Measurements from ENCODE around the gene CNTN6.

DNA sequence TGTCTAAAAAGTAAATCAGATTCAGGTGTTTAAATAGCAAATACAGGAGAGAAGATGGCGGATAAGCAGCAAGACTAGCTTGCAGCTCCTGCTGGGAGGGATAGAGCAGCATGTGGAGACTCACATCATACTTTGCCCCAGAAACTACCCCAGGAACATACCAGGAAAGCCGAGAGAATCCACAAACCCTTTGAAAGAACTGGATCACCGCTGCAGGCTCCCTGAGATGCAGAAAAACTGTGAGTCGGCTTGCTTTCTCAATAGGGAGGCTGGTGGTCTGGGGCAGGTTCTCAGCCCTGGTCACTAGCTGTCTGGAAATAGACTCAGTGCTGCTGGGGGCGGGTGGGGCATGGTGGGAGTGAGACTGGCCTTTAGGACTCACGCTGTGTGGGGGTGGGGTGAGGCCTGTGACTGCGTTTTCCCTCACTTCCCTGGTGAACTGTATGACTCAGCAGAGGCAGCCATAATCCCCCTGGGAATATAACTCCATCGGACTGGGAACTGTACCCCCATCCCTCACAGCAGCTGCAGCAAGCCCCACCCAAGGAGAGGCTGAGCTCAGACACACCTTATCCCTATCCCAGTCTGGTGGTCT is 142.8 kb downstream of the CNTN6 start:
- TF ChIP-seq POLR2A (IDR thresholded peaks at IDR 0.05): no peak
- TF ChIP-seq, protein P1, sequence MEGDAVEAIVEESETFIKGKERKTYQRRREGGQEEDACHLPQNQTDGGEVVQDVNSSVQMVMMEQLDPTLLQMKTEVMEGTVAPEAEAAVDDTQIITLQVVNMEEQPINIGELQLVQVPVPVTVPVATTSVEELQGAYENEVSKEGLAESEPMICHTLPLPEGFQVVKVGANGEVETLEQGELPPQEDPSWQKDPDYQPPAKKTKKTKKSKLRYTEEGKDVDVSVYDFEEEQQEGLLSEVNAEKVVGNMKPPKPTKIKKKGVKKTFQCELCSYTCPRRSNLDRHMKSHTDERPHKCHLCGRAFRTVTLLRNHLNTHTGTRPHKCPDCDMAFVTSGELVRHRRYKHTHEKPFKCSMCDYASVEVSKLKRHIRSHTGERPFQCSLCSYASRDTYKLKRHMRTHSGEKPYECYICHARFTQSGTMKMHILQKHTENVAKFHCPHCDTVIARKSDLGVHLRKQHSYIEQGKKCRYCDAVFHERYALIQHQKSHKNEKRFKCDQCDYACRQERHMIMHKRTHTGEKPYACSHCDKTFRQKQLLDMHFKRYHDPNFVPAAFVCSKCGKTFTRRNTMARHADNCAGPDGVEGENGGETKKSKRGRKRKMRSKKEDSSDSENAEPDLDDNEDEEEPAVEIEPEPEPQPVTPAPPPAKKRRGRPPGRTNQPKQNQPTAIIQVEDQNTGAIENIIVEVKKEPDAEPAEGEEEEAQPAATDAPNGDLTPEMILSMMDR (IDR thresholded peaks at IDR 0.05): no peak
